ENCODE measurements around the gene CRYL1. TPM values are rescaled to one million over a fixed set of nuclear protein-coding genes. Genes with fewer than 3 reads are reported as not detected.

The CRYL1 gene
- total and polyA plus RNA-seq, 2 of the 13 experiments (the other 11 are each of a cell fraction or from before 2014, with no cell fraction given), result 57.2 to 115 TPM

GRCh38 chr13:20534038-20534608, 8.5 kb upstream of the CRYL1 start (continued):
- TF ChIP-seq FOXM1 (CRISPR knock-in tag; IDR thresholded peaks at IDR 0.05) (no peak), KAT8 (CRISPR knock-in tag; IDR thresholded peaks at IDR 0.05) (no peak), SMAD1 (CRISPR knock-in tag; IDR thresholded peaks at IDR 0.05; ENCODE audit: borderline replicate concordance, low read depth) (no peak), MXD3 (CRISPR knock-in tag; IDR thresholded peaks at IDR 0.05) (no peak), SNAPC2 (CRISPR knock-in tag; IDR thresholded peaks at IDR 0.05) (no peak), YEATS4 (CRISPR knock-in tag; IDR thresholded peaks at IDR 0.05; ENCODE audit: borderline replicate concordance) (no peak), MEF2D (CRISPR knock-in tag; IDR thresholded peaks at IDR 0.05) (no peak), HMGXB4 (CRISPR knock-in tag; IDR thresholded peaks at IDR 0.05; ENCODE audit: borderline replicate concordance in 1 of 2, low read depth in 1 of 2) (no peak), SKI (IDR thresholded peaks at IDR 0.05; ENCODE audit: partially characterized antibody) (no peak), FOXA3 (CRISPR knock-in tag; IDR thresholded peaks at IDR 0.05) (peak; percentile 91), ZNF567 (CRISPR knock-in tag; IDR thresholded peaks at IDR 0.05; ENCODE audit: borderline replicate concordance) (no peak), ZSCAN20 (CRISPR knock-in tag; IDR thresholded peaks at IDR 0.05; ENCODE audit: borderline replicate concordance) (no peak), POLR2AphosphoS5 (IDR thresholded peaks at IDR 0.05; ENCODE audit: low read depth, low read length) (no peak), ZNF280B (CRISPR knock-in tag; IDR thresholded peaks at IDR 0.05; ENCODE audit: borderline replicate concordance) (peak; percentile 96), ZNF225 (CRISPR knock-in tag; IDR thresholded peaks at IDR 0.05) (no peak), SRSF4 (IDR thresholded peaks at IDR 0.05; ENCODE audit: low read depth, low read length, poor library complexity, severe bottlenecking) (no peak), ZNF816 (CRISPR knock-in tag; IDR thresholded peaks at IDR 0.05; ENCODE audit: borderline replicate concordance) (no peak), CBX1 (IDR thresholded peaks at IDR 0.05; ENCODE audit: low read depth) (no peak), ZGPAT (CRISPR knock-in tag; IDR thresholded peaks at IDR 0.05) (no peak), KDM5A (IDR thresholded peaks at IDR 0.05; ENCODE audit: borderline replicate concordance, low read length) (no peak), ZNF12 (CRISPR knock-in tag; IDR thresholded peaks at IDR 0.05) (peak; percentile 44; the same call in 1 of the 2 replicates), JARID2 (CRISPR knock-in tag; IDR thresholded peaks at IDR 0.05; ENCODE audit: insufficient replicate concordance) (no peak)

Data from HepG2 (cell line).